ENCODE results near the gene TRIM66.

- TF ChIP-seq EZH2 (IDR thresholded peaks at IDR 0.05; ENCODE audit: borderline replicate concordance, low read depth, low read length, severe bottlenecking) = no peak
- no peak for TF ChIP-seq CTCF (IDR thresholded peaks at IDR 0.05; ENCODE audit: borderline replicate concordance, extremely low read depth, low read length, poor library complexity, severe bottlenecking)
Measured at GRCh38 chr11:8650401-8650990, 32.0 kb downstream of the TRIM66 start.
